GM21825 (cell line): ENCODE results near the gene TPSAB1.
"Not testable (repeated sequence)": the region's sequence is repeated elsewhere in the genome, so short reads cannot be mapped to it uniquely, and the experiment has no call there.

Source experiments
- ATAC-seq: cut with Tn5 transposase; IDR thresholded peaks from one replicate; pipeline ENCODE4 v1.9.1; 2021; ENCODE audit warnings: mild to moderate bottlenecking, moderate library complexity; ENCODE audit not compliant: unreplicated experiment

TPSAB1 gene

GRCh38 chr16:1240436-1240835, at the start of gene TPSAB1:
TPSAB1 (plus strand) TSS chr16:1240705; CDS start chr16:1240939, 234 bp downstream.
- ATAC-seq, result not testable (repeated sequence)

GRCh38 chr16:1190789-1191188, 49.7 kb upstream of the TPSAB1 start:
- ATAC-seq, result not testable (repeated sequence)

DNA sequence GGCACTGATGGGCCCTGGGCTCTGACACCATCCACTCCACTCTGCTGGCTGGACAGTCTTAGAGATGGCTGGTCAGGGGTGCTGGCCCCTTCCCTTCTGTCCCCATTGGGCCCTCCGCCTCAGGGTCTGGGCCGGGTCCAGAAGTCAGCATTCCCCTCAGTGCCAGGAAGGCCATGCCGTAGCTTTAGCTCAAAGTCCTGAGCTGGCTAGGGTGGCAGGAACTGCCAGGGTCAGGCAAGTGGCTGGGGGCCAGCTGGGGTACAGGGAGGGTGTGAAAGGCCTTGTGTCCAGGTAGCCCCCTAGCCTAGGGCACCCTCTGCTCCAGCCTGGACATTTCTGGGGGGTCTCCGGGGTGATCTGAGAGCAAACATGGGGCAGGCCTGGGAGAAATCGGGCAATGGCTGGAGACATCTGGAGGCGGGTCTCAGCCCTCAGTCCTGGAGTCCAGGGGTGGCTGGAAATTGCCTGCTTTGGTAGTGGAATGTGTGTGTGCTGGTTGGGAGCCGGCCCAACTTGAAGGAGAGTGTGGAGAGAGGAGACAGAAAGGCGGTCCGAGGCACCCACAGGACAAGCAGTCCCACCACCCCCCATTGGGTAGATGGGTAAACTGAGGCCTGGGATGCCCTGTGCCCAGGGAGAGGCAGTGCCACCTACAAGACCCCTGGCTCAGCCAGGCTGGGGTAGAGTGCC, 48.0 kb upstream of the TPSAB1 start:
- ATAC-seq, result no peak

DNA sequence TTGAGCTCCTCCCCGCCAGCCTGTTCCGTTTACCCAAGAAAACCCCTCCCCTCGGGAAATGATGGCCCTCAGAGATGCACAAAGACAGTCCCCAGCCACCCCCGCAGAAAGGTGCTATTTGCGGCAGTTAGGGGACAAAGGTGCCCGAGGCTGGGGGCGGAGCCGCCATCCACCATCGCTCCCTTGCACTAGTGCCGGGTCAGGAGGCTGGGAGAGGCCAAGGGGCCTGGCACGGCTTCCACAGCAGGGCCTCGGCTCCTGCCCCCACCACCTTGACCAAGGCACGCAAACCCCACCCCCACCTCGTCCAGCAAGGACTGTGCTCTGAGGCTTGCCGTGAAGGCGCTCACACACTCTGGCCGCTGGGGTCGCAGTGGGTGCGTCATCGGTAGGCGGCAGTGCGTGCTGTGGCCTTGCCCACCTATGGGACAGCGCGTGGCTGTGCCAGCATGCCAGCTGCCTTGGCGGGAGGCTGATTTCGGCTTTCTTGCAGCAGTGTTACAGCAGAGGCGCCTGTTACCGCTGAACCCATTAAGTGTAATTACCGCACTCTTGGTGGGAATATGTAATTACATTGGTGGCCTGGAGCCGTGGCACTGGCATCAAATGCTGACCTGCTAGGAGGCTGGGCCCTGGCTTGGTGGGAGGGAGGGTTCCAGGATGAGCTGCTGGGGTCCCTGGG, 47.2 kb upstream of the TPSAB1 start:
- no peak for ATAC-seq

GRCh38 chr16:1193825-1194581, 46.5 kb upstream of the TPSAB1 start:
- no peak for ATAC-seq

DNA sequence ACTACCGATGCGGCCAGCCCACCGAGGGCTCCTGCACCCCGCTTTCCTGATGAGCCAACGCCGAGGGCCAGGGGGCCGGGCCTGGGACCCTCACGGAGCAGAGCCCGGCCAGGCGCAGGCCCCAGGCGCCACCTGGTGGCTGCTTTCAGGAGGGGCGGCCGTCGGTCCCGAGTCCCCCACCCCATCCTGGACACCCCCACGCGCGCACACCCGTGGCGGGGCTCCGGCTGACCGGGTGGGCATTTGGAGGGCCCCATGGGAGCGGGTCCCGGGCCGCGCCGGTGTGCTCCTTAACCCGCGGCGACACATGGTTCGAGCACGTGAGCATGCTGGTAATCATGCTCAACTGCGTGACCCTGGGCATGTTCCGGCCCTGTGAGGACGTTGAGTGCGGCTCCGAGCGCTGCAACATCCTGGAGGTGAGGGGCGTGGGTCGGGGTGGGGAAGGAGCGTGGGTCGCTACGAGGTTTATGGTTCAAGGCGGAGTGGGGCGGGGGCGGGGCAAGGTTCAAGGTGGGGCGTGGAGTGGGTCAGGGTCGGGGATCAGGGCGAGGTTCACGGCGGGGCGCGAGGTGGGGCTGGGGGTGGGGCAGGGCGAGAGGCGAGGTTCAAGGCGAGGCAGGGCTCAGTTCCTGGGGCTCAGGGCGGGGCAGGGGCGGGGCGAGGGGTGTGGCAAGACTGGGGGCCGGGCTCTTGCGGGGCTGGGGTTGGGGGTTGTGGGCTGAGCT, 45.7 kb upstream of the TPSAB1 start:
- no peak for ATAC-seq

DNA sequence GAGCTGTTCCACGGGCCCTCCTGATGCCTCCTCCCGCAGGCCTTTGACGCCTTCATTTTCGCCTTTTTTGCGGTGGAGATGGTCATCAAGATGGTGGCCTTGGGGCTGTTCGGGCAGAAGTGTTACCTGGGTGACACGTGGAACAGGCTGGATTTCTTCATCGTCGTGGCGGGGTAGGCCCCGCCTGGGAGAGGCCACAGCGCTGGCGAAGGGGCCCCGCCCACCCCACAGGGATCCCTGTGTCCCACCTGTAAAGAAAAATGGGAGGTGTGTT, 45.2 kb upstream of the TPSAB1 start:
- ATAC-seq, result no peak

GRCh38 chr16:1196494-1196893, 44.0 kb upstream of the TPSAB1 start:
- no peak for ATAC-seq

GRCh38 chr16:1197237-1197866, 43.2 kb upstream of the TPSAB1 start:
- ATAC-seq, result no peak

- ATAC-seq, result no peak
Measured at GRCh38 chr16:1198194-1198593, 42.3 kb upstream of the TPSAB1 start.

DNA sequence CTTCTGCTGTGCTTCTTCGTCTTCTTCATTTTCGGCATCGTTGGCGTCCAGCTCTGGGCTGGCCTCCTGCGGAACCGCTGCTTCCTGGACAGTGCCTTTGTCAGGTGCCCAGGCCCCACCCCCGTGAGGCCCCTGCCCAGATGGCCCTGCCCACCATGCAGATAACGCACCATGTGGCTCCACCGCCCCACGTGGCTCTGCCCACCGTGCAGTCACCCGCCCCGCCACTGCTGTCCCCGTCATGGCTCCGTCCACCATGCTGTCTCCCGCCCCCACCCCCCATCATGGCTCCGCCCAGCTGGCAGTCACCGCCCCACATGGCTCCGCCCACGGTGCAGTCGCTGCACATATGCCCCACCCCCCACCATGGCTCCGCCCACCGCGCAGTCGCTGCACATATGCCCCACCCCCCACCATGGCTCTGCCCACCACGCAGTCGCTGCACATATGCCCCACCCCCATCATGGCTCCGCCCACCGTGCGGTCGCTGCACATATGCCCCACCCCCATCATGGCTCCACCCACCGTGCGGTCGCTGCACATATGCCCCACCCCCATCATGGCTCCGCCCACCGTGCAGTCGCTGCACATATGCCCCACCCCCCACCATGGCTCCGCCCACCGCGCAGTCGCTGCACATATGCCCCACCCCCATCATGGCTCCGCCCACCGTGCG, 41.7 kb upstream of the TPSAB1 start:
- not testable (repeated sequence) for ATAC-seq

DNA sequence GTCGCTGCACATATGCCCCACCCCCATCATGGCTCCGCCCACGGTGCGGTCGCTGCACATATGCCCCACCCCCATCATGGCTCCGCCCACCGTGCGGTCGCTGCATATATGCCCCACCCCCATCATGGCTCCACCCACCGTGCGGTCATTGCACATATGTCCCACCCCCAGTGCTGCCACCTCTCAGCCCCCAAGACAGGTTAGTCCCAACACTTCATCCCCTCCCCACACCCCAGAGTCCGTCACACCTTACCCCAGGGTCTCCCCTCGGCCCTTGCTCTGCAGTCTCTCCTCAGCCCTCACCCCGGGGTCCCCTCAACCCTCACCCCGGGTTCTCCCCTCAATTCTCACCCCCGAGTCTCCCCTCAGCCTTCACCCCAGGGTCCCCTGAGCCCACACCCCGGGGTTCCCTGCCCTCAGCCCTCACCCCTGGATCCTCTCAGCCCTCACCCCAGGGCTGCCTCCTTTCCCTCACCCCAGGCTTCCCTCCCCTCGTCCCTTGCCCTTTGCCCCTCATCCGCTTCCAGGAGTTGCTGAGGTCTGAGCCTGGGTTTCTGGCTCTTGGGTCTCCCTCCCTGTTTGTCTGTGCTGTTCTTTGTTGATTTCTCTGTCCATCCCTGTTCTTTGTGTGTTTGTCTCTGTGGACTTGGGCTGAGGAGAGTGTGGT, 41.0 kb upstream of the TPSAB1 start:
- no peak for ATAC-seq

GRCh38 chr16:1200014-1200627, 40.4 kb upstream of the TPSAB1 start:
- ATAC-seq, result no peak

DNA sequence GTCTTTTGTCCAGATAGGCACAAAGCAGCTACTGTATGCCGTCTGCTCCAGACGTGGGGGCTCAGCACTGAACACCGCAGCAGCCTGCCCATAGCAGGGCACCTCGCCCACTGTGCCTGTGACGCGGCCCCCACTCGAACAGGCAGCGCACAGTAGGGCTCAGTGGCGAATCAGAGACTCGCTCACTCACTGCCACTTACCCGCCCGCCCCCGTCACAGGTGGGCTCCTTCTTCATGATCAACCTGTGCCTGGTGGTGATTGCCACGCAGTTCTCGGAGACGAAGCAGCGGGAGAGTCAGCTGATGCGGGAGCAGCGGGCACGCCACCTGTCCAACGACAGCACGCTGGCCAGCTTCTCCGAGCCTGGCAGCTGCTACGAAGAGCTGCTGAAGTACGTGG, 39.1 kb upstream of the TPSAB1 start:
- ATAC-seq, result no peak

DNA sequence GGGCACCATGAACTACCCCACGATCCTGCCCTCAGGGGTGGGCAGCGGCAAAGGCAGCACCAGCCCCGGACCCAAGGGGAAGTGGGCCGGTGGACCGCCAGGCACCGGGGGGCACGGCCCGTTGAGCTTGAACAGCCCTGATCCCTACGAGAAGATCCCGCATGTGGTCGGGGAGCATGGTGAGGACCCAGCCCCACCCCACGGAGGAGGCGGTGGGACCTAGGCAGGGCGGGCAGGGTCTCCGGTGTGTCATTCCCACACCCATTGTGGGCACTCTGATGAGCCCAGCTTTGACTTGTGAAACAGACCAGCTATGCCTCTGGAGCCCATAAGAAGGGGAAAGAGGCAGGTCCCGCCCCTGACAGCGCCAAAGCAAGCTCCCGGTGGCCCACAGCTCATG, 38.2 kb upstream of the TPSAB1 start:
- ATAC-seq, result no peak

GRCh38 chr16:1204933-1205332, 35.6 kb upstream of the TPSAB1 start:
- no peak for ATAC-seq

DNA sequence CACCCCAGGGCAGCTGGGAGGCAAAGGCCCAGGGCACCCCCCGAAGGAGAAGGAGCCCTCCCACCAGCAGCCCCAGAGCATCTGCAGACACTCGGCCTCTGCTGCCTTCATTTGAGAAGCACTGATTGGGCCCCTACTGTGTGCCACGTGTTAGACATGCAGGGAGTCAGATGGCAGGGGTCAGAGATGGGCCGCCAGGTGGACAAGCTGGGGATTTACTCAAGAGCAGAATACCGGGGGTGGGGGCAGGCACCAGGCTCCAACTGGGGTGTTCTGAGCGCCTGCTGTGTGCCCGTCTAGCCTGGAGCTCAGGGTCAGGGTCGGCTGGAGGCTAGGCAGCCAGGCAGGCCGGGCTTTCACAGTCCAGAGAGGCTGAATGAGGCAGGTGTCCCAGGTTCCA, 34.2 kb upstream of the TPSAB1 start:
- no peak for ATAC-seq

DNA sequence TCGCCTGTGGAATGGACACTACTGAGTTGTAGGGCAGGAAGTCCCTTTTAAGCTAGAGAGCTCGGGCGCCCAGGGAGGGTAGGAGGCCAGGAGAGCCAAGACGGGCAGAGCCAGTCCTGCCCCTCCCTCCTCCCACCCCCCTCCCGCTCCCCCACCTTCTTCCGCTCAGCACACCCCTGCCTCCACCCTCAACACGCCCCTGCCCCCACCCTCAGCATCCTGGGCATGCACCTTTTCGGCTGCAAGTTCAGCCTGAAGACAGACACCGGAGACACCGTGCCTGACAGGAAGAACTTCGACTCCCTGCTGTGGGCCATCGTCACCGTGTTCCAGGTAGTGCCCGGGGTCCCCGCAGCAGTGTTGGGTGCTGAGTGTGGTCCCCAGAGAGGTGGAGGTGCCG, 33.7 kb upstream of the TPSAB1 start:
- no peak for ATAC-seq

DNA sequence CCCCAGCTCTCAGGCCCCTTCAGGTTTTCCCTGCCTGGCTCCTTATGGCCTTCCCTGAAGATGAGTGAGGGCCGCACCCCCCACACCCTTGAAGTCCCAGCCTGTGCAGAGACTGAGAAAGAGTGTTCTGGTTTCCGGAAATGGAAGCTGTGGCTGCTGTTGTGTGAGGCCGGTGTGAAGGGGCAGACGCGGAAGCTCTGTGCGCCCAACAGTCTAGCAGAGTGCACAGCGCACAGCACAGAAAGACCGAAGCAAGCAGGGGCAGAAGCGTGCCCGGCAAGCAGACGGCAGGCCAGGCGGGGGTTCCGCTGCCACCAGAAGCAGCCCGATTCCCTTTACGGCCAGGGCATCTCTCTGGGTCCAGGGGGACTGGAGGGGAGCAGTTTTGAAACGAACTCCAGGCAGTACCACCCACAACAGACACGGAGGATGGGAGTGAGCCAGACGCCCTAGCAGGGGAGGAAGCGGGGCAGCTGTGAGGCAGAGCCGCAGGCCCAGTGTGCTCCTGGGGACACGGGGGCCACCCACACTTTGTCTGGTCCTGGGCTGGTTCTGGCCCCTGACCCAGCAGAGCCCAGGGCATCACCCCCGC, 32.2 kb upstream of the TPSAB1 start:
- no peak for ATAC-seq
